Measurements from ENCODE around the gene SPZ1.
"Not testable (repeated sequence)": the region's sequence is repeated elsewhere in the genome, so short reads cannot be mapped to it uniquely, and the experiment has no call there.

SPZ1 gene

GRCh38 chr5:80326468-80326867, 6.7 kb downstream of the SPZ1 start:
- FAIRE-seq, result no peak
- DNase-seq (ENCODE audit: extremely low spot score, insufficient read length, low read depth), result no peak

DNA sequence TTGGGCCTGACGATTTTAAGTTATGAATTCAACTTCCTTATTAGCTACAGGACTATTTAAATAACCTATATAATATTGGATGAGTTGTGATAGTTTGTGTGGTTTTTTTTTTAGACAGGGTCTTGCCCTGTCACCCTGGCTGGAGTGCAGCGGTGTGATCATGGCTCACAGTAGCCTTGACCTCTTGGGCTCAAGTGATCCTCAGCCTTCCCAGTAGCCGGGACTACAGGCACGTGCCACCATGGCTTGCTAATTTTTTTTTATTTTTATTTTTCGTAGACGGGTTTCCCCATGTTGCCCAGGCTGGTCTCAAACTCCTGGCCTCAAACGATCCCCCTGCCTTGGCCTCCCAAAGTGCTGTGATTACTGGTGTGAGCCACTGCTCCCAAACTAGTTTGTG, 17.6 kb downstream of the SPZ1 start:
- FAIRE-seq (no peak), DNase-seq (ENCODE audit: extremely low spot score, insufficient read length, low read depth) (no peak)

GRCh38 chr5:80339116-80339515, 19.3 kb downstream of the SPZ1 start:
- DNase-seq (ENCODE audit: extremely low spot score, insufficient read length, low read depth) (no peak), FAIRE-seq (no peak)

GRCh38 chr5:80341016-80341775, 21.4 kb downstream of the SPZ1 start:
- DNase-seq (ENCODE audit: extremely low spot score, insufficient read length, low read depth) (no peak), FAIRE-seq (no peak)

- no peak for FAIRE-seq
- no peak for DNase-seq (ENCODE audit: extremely low spot score, insufficient read length, low read depth)
These were observed 23.3 kb downstream of the SPZ1 start for GRCh38 chr5:80343067-80343466.

- FAIRE-seq, result peak; percentile 62
- DNase-seq (ENCODE audit: extremely low spot score, insufficient read length, low read depth), result peak; percentile 25
These were observed 26.3 kb downstream of the SPZ1 start for GRCh38 chr5:80346055-80346454.

GRCh38 chr5:80348171-80348570, 28.4 kb downstream of the SPZ1 start:
- no peak for FAIRE-seq
- no peak for DNase-seq (ENCODE audit: extremely low spot score, insufficient read length, low read depth)

- not testable (repeated sequence) for FAIRE-seq; DNase-seq (ENCODE audit: extremely low spot score, insufficient read length, low read depth)
These were observed 31.2 kb downstream of the SPZ1 start for GRCh38 chr5:80351019-80351418.

DNA sequence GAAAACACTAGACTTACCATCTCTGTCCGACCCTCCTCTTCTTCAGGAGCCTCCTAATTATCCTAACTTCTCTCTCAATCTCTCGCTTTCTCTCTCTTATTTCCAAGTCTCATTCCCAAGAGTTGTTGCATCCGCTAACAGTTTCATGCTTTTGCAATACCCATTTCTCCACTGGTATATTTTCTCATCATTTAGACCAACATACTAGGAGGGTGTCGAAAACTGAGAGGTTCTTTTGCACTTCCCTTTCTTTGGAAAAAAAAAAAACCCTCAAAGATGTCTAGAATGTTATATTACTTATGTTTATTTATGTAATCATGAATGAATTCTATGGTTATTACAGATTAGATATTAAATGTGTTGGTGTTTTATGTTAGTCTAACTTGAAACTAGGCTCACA, 35.9 kb downstream of the SPZ1 start:
- no peak for FAIRE-seq
- no peak for DNase-seq (ENCODE audit: extremely low spot score, insufficient read length, low read depth)

- DNase-seq (ENCODE audit: extremely low spot score, insufficient read length, low read depth) (no peak), FAIRE-seq (no peak)
These were observed 37.9 kb downstream of the SPZ1 start for GRCh38 chr5:80357671-80358070.

DNA sequence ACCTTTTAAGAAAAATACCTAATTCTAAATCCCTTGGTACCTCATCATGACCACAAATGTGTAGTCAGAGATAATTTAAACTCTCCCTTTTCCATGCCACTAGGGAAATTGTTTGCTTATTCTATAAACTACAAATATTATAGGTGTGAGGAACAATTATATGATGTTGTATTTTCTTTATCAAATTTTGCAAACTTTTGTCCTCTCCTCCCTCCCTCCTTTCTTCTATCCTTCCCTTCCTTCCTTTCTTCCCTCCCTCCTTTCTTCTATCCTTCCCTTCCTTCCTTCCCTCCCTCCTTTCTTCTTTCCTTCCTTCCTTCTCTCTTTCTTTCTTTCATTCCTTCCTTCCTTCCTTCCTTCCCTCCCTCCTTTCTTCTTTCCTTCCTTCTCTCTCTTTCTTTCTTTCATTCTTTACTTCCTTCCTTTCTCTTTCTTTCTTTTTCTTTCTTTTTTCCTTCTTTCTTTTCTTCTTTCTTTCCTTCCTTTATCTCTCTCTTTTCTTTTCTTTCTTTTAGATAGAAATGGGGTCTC, 41.2 kb downstream of the SPZ1 start:
- FAIRE-seq (no peak), DNase-seq (ENCODE audit: extremely low spot score, insufficient read length, low read depth) (no peak)

GRCh38 chr5:80364892-80365291, 45.1 kb downstream of the SPZ1 start:
- FAIRE-seq, result no peak

GRCh38 chr5:80368661-80369480, 49.1 kb downstream of the SPZ1 start:
- DNase-seq (ENCODE audit: extremely low spot score, insufficient read length, low read depth), result no peak
- no peak for FAIRE-seq

More at GRCh38 chr5:80364892-80365291, 45.1 kb downstream of the SPZ1 start:
- DNase-seq (ENCODE audit: extremely low spot score, insufficient read length, low read depth), result no peak

GRCh38 chr5:80369521-80369920, 49.7 kb downstream of the SPZ1 start:
- no peak for FAIRE-seq

GRCh38 chr5:80370390-80370789, 50.6 kb downstream of the SPZ1 start:
- FAIRE-seq (no peak), DNase-seq (ENCODE audit: extremely low spot score, insufficient read length, low read depth) (no peak)

More at GRCh38 chr5:80369521-80369920, 49.7 kb downstream of the SPZ1 start:
- DNase-seq (ENCODE audit: extremely low spot score, insufficient read length, low read depth), result no peak
